Suprapubic skin (tissue), 4 donors: ENCODE measurements around the gene TIAM1. TPM values are rescaled to one million over a fixed set of nuclear protein-coding genes. Genes with fewer than 3 reads are reported as not detected.
"Not testable (repeated sequence)": the region's sequence is repeated elsewhere in the genome, so short reads cannot be mapped to it uniquely, and the experiment has no call there.

Source experiments
- DNase-seq, 2 donors: peaks; one replicate each; pipeline ENCODE4 v3.0.0-alpha.2; 2019; ENCODE audit warnings: low spot score in 2 of 2
- H3K27ac ChIP-seq: fragments of 200-600 bp; sonication (generic); one replicate; pipeline ENCODE4 v1.5.1; 2019
- H3K27me3 ChIP-seq: fragments of 200-600 bp; sonication (generic); one replicate; pipeline ENCODE4 v1.5.1; 2019
- H3K36me3 ChIP-seq: fragments of 200-600 bp; sonication (generic); one replicate; pipeline ENCODE4 v1.5.1; 2019
- H3K4me1 ChIP-seq: fragments of 200-600 bp; sonication (generic); one replicate; pipeline ENCODE4 v1.5.1; 2019
- H3K4me3 ChIP-seq: fragments of 200-600 bp; sonication (generic); one replicate; pipeline ENCODE4 v1.5.1; 2019; ENCODE audit warnings: mild to moderate bottlenecking
- H3K9me3 ChIP-seq: fragments of 200-600 bp; sonication (generic); one replicate; pipeline ENCODE4 v1.5.1; 2019
- CTCF ChIP-seq, 2 donors: fragments of 200-600 bp in 1 of 2; fragments of 450-650 bp in 1 of 2; sonication (generic) in 1 of 2; IDR thresholded peaks; one replicate each; pipeline ENCODE4 v1.5.1; 2016 to 2019; ENCODE audit warnings: antibody characterized with exemption in 2 of 2, mild to moderate bottlenecking in 1 of 2, moderate library complexity in 1 of 2
- EP300 ChIP-seq: sonication (generic); formaldehyde crosslinking; IDR thresholded peaks from one replicate; pipeline ENCODE4 v1.6.1; 2017; ENCODE audit warnings: antibody characterized with exemption
- POLR2A ChIP-seq, 2 donors: fragments of 450-650 bp; IDR thresholded peaks; one replicate each; pipeline ENCODE4 v1.6.1; 2017; ENCODE audit warnings: antibody characterized with exemption in 2 of 2, mild to moderate bottlenecking in 2 of 2, moderate library complexity in 2 of 2
- POLR2AphosphoS5 ChIP-seq, 3 donors: sonication (generic); formaldehyde crosslinking; IDR thresholded peaks; one replicate each; pipeline ENCODE4 v1.6.1; 2017; ENCODE audit warnings: antibody characterized with exemption in 3 of 3
- WGBS: methylation state at CpG from one replicate; pipeline ENCODE4 v1.1.5; 2018; 5-methylcytosine and 5-hydroxymethylcytosine counted together
- total RNA-seq, 4 donors: library from RNA; depleted of rRNA; stranded (reverse); fragments of >200 nt; gene quantifications; one replicate each; pipeline ENCODE4 v1.1.0, GENCODE V29; 2016

TIAM1 gene
- total RNA-seq, 4 donors from 2014 or later, result 71.9 to 135 (median 87.9) TPM

DNA sequence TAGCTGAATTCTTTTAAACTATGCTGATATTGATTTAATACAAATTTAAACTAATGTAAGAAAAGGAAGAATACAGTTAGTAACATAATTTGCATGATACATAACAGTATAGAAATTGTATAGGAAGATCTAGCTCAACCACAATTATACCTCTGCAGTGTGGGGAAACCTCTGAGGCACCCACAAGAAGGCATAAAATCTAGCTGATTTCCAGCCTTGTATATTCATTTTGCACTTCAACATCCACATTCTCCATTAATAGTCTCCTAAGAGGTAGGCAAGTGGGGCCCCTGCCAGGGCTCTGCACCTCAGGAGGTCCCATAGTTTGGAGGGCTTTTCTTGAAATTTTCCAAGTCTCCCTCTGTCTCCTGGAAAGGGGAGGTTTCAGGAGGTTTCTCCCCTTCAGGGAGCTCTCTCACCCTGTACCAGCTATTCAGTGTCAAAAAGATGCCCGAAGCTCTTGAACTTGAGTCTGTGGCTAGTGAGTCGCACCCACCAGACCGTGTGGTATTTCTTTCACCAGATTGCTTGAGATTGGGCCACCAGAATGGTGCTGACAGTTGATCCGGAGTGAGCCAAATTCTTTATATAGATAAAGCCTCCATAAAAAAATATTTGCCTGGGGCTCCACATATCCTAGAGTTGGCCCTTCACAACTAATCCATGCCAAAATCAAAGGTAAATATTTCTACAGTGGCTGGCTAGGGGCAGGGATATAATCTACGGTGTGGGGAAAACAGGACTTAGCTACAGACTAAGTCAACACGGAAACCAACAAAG, 108.2 kb downstream of the TIAM1 start:
- Histone ChIP-seq H3K4me3 (no peak overlapping the region), H3K9me3 (no peaks in the 10 kb centered on the region), H3K4me1 (no peaks in the 10 kb centered on the region), H3K36me3 (peaks cover 6% of the 10 kb centered on the region), H3K27ac (no peak overlapping the region), H3K27me3 (no peaks in the 10 kb centered on the region)
- no peak for TF ChIP-seq EP300
- no peak for TF ChIP-seq POLR2AphosphoS5 (IDR thresholded peaks at IDR 0.05)
- no peak for TF ChIP-seq CTCF (IDR thresholded peaks at IDR 0.05)
- no peak for TF ChIP-seq POLR2A (IDR thresholded peaks at IDR 0.05)
- 75% methylated on average over 6 of the region's 6 CpGs for WGBS
- no peak for DNase-seq

DNA sequence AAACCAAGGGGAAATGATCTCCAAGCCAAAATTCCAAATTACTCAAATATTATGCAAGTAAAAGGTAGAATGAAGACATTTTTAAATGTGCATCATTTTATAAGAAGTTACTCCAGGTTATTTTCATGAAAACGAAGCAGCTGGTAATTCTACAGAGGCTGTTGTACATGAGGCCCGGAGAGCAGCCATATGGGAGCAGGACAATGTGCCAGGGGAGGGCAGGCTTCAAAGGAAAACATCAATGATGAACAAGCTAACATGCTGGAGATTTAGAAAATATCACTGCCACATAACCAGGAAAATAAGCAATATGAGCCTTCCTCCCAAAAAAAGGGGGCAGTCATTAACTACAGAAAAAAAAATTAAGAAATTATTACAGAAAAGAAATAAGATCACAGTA, 109.1 kb downstream of the TIAM1 start:
- Histone ChIP-seq H3K36me3 (peaks cover under 1% of the 10 kb centered on the region), H3K4me3 (no peak overlapping the region), H3K27me3 (no peaks in the 10 kb centered on the region), H3K4me1 (no peaks in the 10 kb centered on the region), H3K27ac (no peak overlapping the region), H3K9me3 (no peaks in the 10 kb centered on the region)
- WGBS, result 79% methylated on average over 2 of the region's 2 CpGs
- DNase-seq, result no peak
- TF ChIP-seq POLR2A (IDR thresholded peaks at IDR 0.05), result no peak
- no peak for TF ChIP-seq POLR2AphosphoS5 (IDR thresholded peaks at IDR 0.05)
- no peak for TF ChIP-seq EP300
- no peak for TF ChIP-seq CTCF (IDR thresholded peaks at IDR 0.05)

GRCh38 chr21:31233711-31234110, 110.3 kb downstream of the TIAM1 start:
- Histone ChIP-seq H3K36me3 (peaks cover 3% of the 10 kb centered on the region), H3K4me3 (no peak overlapping the region), H3K27ac (no peak overlapping the region), H3K27me3 (no peaks in the 10 kb centered on the region), H3K9me3 (no peaks in the 10 kb centered on the region), H3K4me1 (no peaks in the 10 kb centered on the region)
- 93% methylated on average over 9 of the region's 9 CpGs for WGBS
- TF ChIP-seq POLR2AphosphoS5 (IDR thresholded peaks at IDR 0.05) (no peak), EP300 (no peak), CTCF (IDR thresholded peaks at IDR 0.05) (no peak), POLR2A (IDR thresholded peaks at IDR 0.05) (no peak)
- no peak for DNase-seq

DNA sequence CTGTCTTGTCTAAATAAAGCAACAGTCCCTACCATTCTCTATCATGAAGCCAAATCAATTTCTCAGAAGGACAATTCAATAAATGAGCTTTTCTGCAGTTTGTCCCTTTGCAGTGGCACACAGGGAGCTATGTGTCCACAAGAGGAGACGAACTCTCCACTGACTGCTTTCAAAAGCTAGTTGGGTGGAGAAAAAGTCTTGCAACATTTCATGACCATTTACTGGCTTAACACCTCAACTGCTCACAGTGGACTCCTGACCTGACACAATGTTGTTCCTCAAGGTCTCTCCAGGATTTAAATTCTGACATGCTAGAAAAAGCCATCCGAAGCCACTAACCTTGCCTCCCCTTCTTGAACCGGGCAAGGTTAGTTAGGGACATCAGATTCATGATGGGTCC, 111.7 kb downstream of the TIAM1 start:
- 87% methylated on average over 3 of the region's 3 CpGs for WGBS
- Histone ChIP-seq H3K27me3 (no peaks in the 10 kb centered on the region), H3K9me3 (no peaks in the 10 kb centered on the region), H3K27ac (no peak overlapping the region), H3K36me3 (peaks cover 3% of the 10 kb centered on the region), H3K4me1 (no peaks in the 10 kb centered on the region), H3K4me3 (no peak overlapping the region)
- TF ChIP-seq POLR2A (IDR thresholded peaks at IDR 0.05) (no peak), EP300 (no peak), CTCF (IDR thresholded peaks at IDR 0.05) (no peak), POLR2AphosphoS5 (IDR thresholded peaks at IDR 0.05) (no peak)
- DNase-seq, result no peak

- Histone ChIP-seq H3K36me3 (peaks cover 3% of the 10 kb centered on the region), H3K4me3 (no peak overlapping the region), H3K27ac (no peak overlapping the region), H3K27me3 (no peaks in the 10 kb centered on the region), H3K9me3 (no peaks in the 10 kb centered on the region), H3K4me1 (no peaks in the 10 kb centered on the region)
- WGBS, result 83% methylated on average over 6 of the region's 6 CpGs
- no peak for DNase-seq
- TF ChIP-seq POLR2AphosphoS5 (IDR thresholded peaks at IDR 0.05) (no peak), POLR2A (IDR thresholded peaks at IDR 0.05) (no peak), EP300 (no peak), CTCF (IDR thresholded peaks at IDR 0.05) (no peak)
Measured at GRCh38 chr21:31230937-31231336, 113.1 kb downstream of the TIAM1 start.

- H3K27me3 ChIP-seq, H3K9me3 ChIP-seq, H3K4me3 ChIP-seq, H3K27ac ChIP-seq, DNase-seq, H3K4me1 ChIP-seq: not testable (repeated sequence)
- 86% methylated on average over 6 of the region's 6 CpGs for WGBS
- H3K36me3 ChIP-seq, result peaks cover 16% of the 10 kb centered on the region
Measured at GRCh38 chr21:31228723-31229122, 115.3 kb downstream of the TIAM1 start.
